ENCODE measurements around the gene PRKCQ.

DNA sequence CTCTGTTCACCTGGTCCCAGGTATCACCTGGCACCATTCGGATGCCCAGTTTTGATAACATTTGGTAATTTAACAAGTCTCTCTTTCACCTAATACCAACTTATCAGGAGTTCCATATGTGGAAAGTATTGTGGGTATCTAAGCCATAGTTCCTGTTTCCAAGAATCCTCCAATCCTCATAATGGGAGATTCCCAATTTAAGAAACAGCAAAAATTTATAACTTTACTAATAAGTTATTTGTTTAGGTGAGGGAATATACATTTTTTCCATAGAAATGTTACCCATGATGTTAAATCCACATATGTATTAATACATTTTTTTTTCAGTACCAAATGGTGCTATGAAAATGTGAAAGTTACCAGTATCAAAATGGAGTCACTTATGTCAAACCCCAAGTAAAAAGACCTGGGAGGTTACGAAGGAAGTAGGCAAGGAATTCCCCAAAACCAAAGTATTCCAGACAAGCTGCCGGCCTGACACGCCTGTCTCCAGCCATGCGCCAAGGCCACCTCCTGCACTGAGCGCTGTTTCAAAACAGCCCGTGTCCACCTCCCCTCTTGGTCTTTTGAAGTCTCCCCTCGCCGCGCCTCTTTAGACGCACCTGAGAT, 44.8 kb downstream of the PRKCQ start:
- TF ChIP-seq CTCF (IDR thresholded peaks at IDR 0.05) (no peak), POLR2A (IDR thresholded peaks at IDR 0.05) (no peak)

Data from Peyer's patch (tissue), 4 donors.